ENCODE data around the gene PIAS4. TPM values are rescaled to one million over a fixed set of nuclear protein-coding genes. Genes with fewer than 3 reads are reported as not detected.
A peak's percentile ranks its signal among the peaks of the same experiment; 100 is the strongest.

Gene PIAS4
- total RNA-seq, 2 donors from 2014 or later: 32.8 to 39.1 TPM

- peaks cover 4% of the 10 kb centered on the region for H3K4me1 Mint-ChIP-seq
- H3K27ac Mint-ChIP-seq: peak overlapping the region; percentile 80
- peak overlapping the region; percentile 76 for H3K4me3 Mint-ChIP-seq
- H3K9me3 Mint-ChIP-seq: no peaks in the 10 kb centered on the region
- peak; percentile 1 for ATAC-seq (replicated peaks)
- no peaks in the 10 kb centered on the region for H3K27me3 Mint-ChIP-seq
- H3K36me3 Mint-ChIP-seq (ENCODE audit: low read depth): peaks cover 18% of the 10 kb centered on the region
These were observed 60.0 kb downstream of the PIAS4 start for GRCh38 chr19:4067396-4068046.

- Mint-ChIP-seq H3K27ac (peak overlapping the region; percentile 80), H3K9me3 (no peaks in the 10 kb centered on the region), H3K27me3 (no peaks in the 10 kb centered on the region), H3K4me3 (peak overlapping the region; percentile 76), H3K4me1 (peaks cover 4% of the 10 kb centered on the region), H3K36me3 (ENCODE audit: low read depth) (peaks cover 11% of the 10 kb centered on the region)
- ATAC-seq (replicated peaks): no peak
These were observed 60.8 kb downstream of the PIAS4 start for GRCh38 chr19:4068047-4068966.

- Mint-ChIP-seq H3K27ac (peak overlapping the region; percentile 58), H3K4me3 (peak overlapping the region; percentile 76), H3K27me3 (no peaks in the 10 kb centered on the region), H3K9me3 (no peaks in the 10 kb centered on the region), H3K4me1 (no peaks in the 10 kb centered on the region), H3K36me3 (ENCODE audit: low read depth) (peaks cover under 1% of the 10 kb centered on the region)
- ATAC-seq (replicated peaks): no peak
These were observed 61.9 kb downstream of the PIAS4 start for GRCh38 chr19:4069331-4069959.

- H3K4me1 Mint-ChIP-seq: peaks cover 6% of the 10 kb centered on the region
- no peaks in the 10 kb centered on the region for H3K36me3 Mint-ChIP-seq (ENCODE audit: low read depth)
- no peak for ATAC-seq (replicated peaks)
- H3K27me3 Mint-ChIP-seq: no peaks in the 10 kb centered on the region
- H3K4me3 Mint-ChIP-seq: no peak overlapping the region
- no peaks in the 10 kb centered on the region for H3K9me3 Mint-ChIP-seq
- no peak overlapping the region for H3K27ac Mint-ChIP-seq
These were observed 64.1 kb downstream of the PIAS4 start for GRCh38 chr19:4071610-4072009.

- Mint-ChIP-seq H3K9me3 (no peaks in the 10 kb centered on the region), H3K4me3 (peak overlapping the region; percentile 34), H3K27ac (peak overlapping the region; percentile 27), H3K27me3 (no peaks in the 10 kb centered on the region), H3K36me3 (ENCODE audit: low read depth) (no peaks in the 10 kb centered on the region), H3K4me1 (peaks cover 10% of the 10 kb centered on the region)
- peak; percentile 84 for ATAC-seq (replicated peaks)
These were observed 67.8 kb downstream of the PIAS4 start for GRCh38 chr19:4075373-4075772.

GRCh38 chr19:4077007-4077374, 69.5 kb downstream of the PIAS4 start:
- ATAC-seq (replicated peaks): no peak
- peak overlapping the region; percentile 66 for H3K4me3 Mint-ChIP-seq
- no peaks in the 10 kb centered on the region for H3K27me3 Mint-ChIP-seq
- H3K9me3 Mint-ChIP-seq: no peaks in the 10 kb centered on the region
- no peak overlapping the region for H3K27ac Mint-ChIP-seq
- H3K36me3 Mint-ChIP-seq (ENCODE audit: low read depth): no peaks in the 10 kb centered on the region
- peaks cover 10% of the 10 kb centered on the region for H3K4me1 Mint-ChIP-seq

GRCh38 chr19:4077800-4078684, 70.5 kb downstream of the PIAS4 start:
- Mint-ChIP-seq H3K27me3 (no peaks in the 10 kb centered on the region), H3K9me3 (no peaks in the 10 kb centered on the region), H3K4me1 (peaks cover 10% of the 10 kb centered on the region), H3K36me3 (ENCODE audit: low read depth) (no peaks in the 10 kb centered on the region), H3K4me3 (peak overlapping the region; percentile 66), H3K27ac (peak overlapping the region; percentile 78)
- peak; percentile 59 for ATAC-seq (replicated peaks)

GRCh38 chr19:4080473-4080872, 72.9 kb downstream of the PIAS4 start:
- H3K4me3 Mint-ChIP-seq: no peak overlapping the region
- ATAC-seq (replicated peaks): no peak
- H3K27me3 Mint-ChIP-seq: no peaks in the 10 kb centered on the region
- H3K27ac Mint-ChIP-seq: peak overlapping the region; percentile 41
- H3K4me1 Mint-ChIP-seq: peaks cover 6% of the 10 kb centered on the region
- H3K36me3 Mint-ChIP-seq (ENCODE audit: low read depth): no peaks in the 10 kb centered on the region
- no peaks in the 10 kb centered on the region for H3K9me3 Mint-ChIP-seq

- Mint-ChIP-seq H3K4me1 (peaks cover 4% of the 10 kb centered on the region), H3K27ac (no peak overlapping the region), H3K4me3 (no peak overlapping the region), H3K36me3 (ENCODE audit: low read depth) (no peaks in the 10 kb centered on the region), H3K9me3 (no peaks in the 10 kb centered on the region), H3K27me3 (no peaks in the 10 kb centered on the region)
- peak; percentile 25 for ATAC-seq (replicated peaks)
These were observed 74.0 kb downstream of the PIAS4 start for GRCh38 chr19:4081441-4082129.

- Mint-ChIP-seq H3K4me3 (no peak overlapping the region), H3K36me3 (ENCODE audit: low read depth) (no peaks in the 10 kb centered on the region), H3K27me3 (no peaks in the 10 kb centered on the region), H3K4me1 (peaks cover under 1% of the 10 kb centered on the region), H3K9me3 (no peaks in the 10 kb centered on the region), H3K27ac (no peak overlapping the region)
- ATAC-seq (replicated peaks): no peak
These were observed 74.6 kb downstream of the PIAS4 start for GRCh38 chr19:4082172-4082571.

- peak; percentile 57 for ATAC-seq (replicated peaks)
- H3K9me3 Mint-ChIP-seq: no peaks in the 10 kb centered on the region
- H3K27me3 Mint-ChIP-seq: no peaks in the 10 kb centered on the region
- H3K4me3 Mint-ChIP-seq: peak overlapping the region; percentile 52
- H3K4me1 Mint-ChIP-seq: no peaks in the 10 kb centered on the region
- peak overlapping the region; percentile 58 for H3K27ac Mint-ChIP-seq
- H3K36me3 Mint-ChIP-seq (ENCODE audit: low read depth): peaks cover 5% of the 10 kb centered on the region
These were observed 76.4 kb downstream of the PIAS4 start for GRCh38 chr19:4083677-4084546.

GRCh38 chr19:4084547-4084877, 77.0 kb downstream of the PIAS4 start:
- Mint-ChIP-seq H3K27ac (peak overlapping the region; percentile 58), H3K4me1 (no peaks in the 10 kb centered on the region), H3K36me3 (ENCODE audit: low read depth) (peaks cover 11% of the 10 kb centered on the region), H3K4me3 (peak overlapping the region; percentile 52), H3K9me3 (no peaks in the 10 kb centered on the region), H3K27me3 (no peaks in the 10 kb centered on the region)
- ATAC-seq (replicated peaks): no peak

- no peak overlapping the region for H3K4me3 Mint-ChIP-seq
- peak overlapping the region; percentile 52 for H3K27ac Mint-ChIP-seq
- H3K36me3 Mint-ChIP-seq (ENCODE audit: low read depth): peaks cover 19% of the 10 kb centered on the region
- no peak for ATAC-seq (replicated peaks)
- no peaks in the 10 kb centered on the region for H3K27me3 Mint-ChIP-seq
- H3K9me3 Mint-ChIP-seq: no peaks in the 10 kb centered on the region
- no peaks in the 10 kb centered on the region for H3K4me1 Mint-ChIP-seq
These were observed 78.9 kb downstream of the PIAS4 start for GRCh38 chr19:4086411-4086867.
